Endothelial cell of umbilical vein (primary cell): ENCODE measurements around the gene CCNF. TPM values are rescaled to one million over a fixed set of nuclear protein-coding genes. Genes with fewer than 3 reads are reported as not detected.

Experiments used
- BruUV-seq: library from RNA; stranded (reverse); fragments of 400-500 nt; replicated peaks from 2 replicates; lab custom pipeline; 2021; lab: Mats Ljungman, UMichigan
- CTCF ChIA-PET: fragments of 300-600, 350-600 bp; sonication (Branson Sonifier 250); formaldehyde crosslinking; loops from one replicate; lab custom pipeline; 2021; ENCODE audit warnings: antibody characterized with exemption, inconsistent platforms; lab: Charles Lee
- POLR2A ChIA-PET: fragments of 300-600, 350-600 bp; sonication (Branson Sonifier 250); formaldehyde crosslinking; loops from one replicate; lab custom pipeline; 2021; ENCODE audit warnings: antibody characterized with exemption, inconsistent platforms; lab: Charles Lee
- DNase-seq: peaks from one replicate; pipeline ENCODE4 v3.0.0-alpha.2; 2011; ENCODE audit warnings: low read depth, low spot score
- FAIRE-seq: peaks from 2 replicates; lab custom pipeline; 2011; peaks lifted over from hg19 to GRCh38; lab: Jason Lieb, UNC
- H2AFZ ChIP-seq: 2 replicates; pipeline ENCODE4 v1.6.0; 2012; ENCODE audit warnings: low read depth, low read length, control low read depth, inconsistent platforms
- H3K27ac ChIP-seq: 2 replicates; pipeline ENCODE4 v1.5.1; 2011; ENCODE audit warnings: low read depth, mild to moderate bottlenecking, control low read depth, low read length, moderate library complexity; ENCODE audit not compliant: insufficient read depth
- H3K27me3 ChIP-seq, 2 experiments: 2 replicates each; pipeline versions ENCODE4 v1.6.0 to v1.6.1; 2011; ENCODE audit warnings: low read length in 2 of 2, mixed read lengths in 1 of 2; ENCODE audit not compliant: control insufficient read depth in 2 of 2, insufficient read depth in 2 of 2
- H3K36me3 ChIP-seq, 2 experiments: 2 replicates in 1 of 2; 3 replicates in 1 of 2; pipeline ENCODE4 v1.5.1; 2011; ENCODE audit warnings: low read length in 2 of 2, mild to moderate bottlenecking in 1 of 2, moderate library complexity in 1 of 2; ENCODE audit not compliant: control insufficient read depth in 2 of 2, insufficient read depth in 2 of 2; ENCODE audit errors: extremely low read depth in 1 of 2
- H3K4me1 ChIP-seq: 3 replicates; pipeline ENCODE4 v1.5.1; 2011; ENCODE audit warnings: mild to moderate bottlenecking, low read length; ENCODE audit not compliant: control insufficient read depth, insufficient read depth; ENCODE audit errors: extremely low read depth
- H3K4me2 ChIP-seq: 2 replicates; pipeline ENCODE4 v1.6.1; 2011; ENCODE audit warnings: low read length, control low read depth, mixed read lengths; ENCODE audit not compliant: insufficient read depth
- H3K4me3 ChIP-seq, 3 experiments: fragments of 200-600 bp in 1 of 3; sonication (generic), shearing (Covaris generic) in 1 of 3; replicated peaks in 1 of 3; 2 replicates each; pipeline ENCODE4 v1.5.1; 2011 to 2016; ENCODE audit warnings: control low read depth in 3 of 3, low read length in 3 of 3, mild to moderate bottlenecking in 2 of 3, inconsistent platforms in 1 of 3, low read depth in 1 of 3, moderate library complexity in 1 of 3; ENCODE audit not compliant: insufficient read depth in 1 of 3
- H3K79me2 ChIP-seq: 2 replicates; pipeline ENCODE4 v1.6.0; 2012; ENCODE audit warnings: low read length, inconsistent platforms; ENCODE audit not compliant: control insufficient read depth, insufficient read depth
- H3K9ac ChIP-seq: replicated peaks from 2 replicates; pipeline ENCODE3; 2011; ENCODE audit warnings: low read length, control low read depth; ENCODE audit not compliant: insufficient read depth; ENCODE audit errors: extremely low read depth
- H3K9me1 ChIP-seq: replicated peaks from 3 replicates; pipeline ENCODE4 v1.6.0; 2011; ENCODE audit warnings: mild to moderate bottlenecking, low read length; ENCODE audit not compliant: control insufficient read depth, insufficient read depth; ENCODE audit errors: extremely low read depth
- H3K9me3 ChIP-seq: replicated peaks from 2 replicates; pipeline ENCODE4 v1.5.1; 2012; ENCODE audit warnings: low read length, inconsistent platforms; ENCODE audit not compliant: control insufficient read depth, insufficient read depth
- H4K20me1 ChIP-seq: replicated peaks from 2 replicates; pipeline ENCODE3; 2011; ENCODE audit warnings: mild to moderate bottlenecking, low read length; ENCODE audit not compliant: control insufficient read depth, insufficient read depth; ENCODE audit errors: extremely low read depth
- EZH2 ChIP-seq: IDR thresholded peaks from 2 replicates; pipeline ENCODE4 v1.6.1; 2012; ENCODE audit warnings: borderline replicate concordance, low read depth, mild to moderate bottlenecking, moderate library complexity, low read length, inconsistent platforms; ENCODE audit not compliant: severe bottlenecking
- dilution Hi-C: fragments of 300-500 bp; cut with MboI; formaldehyde crosslinking; loops from one replicate; pipeline ENCODE4 v1.15.0; 2019; ENCODE audit warnings: low sequenced_read_pairs; ENCODE audit not compliant: extremely low pct_ligation_motif_present
- intact Hi-C: fragments of 100-400 bp; cut with micrococcal nuclease; formaldehyde crosslinking; loops from one replicate; pipeline ENCODE4 v1.10.0; 2022
- polyA plus RNA-seq, 4 experiments: library from polyadenylated mRNA; depleted of rRNA in 3 of 4; stranded (reverse) in 3 of 4; unstranded in 1 of 4; fragments of >200 nt; gene quantifications; 2 replicates each; pipeline versions ENCODE4 v1.2.1 to v1.2.3, GENCODE V29; 2011 to 2012; ENCODE audit warnings: missing spikeins in 1 of 4
- total RNA-seq: library from RNA; stranded (reverse); gene quantifications from 2 replicates; pipeline ENCODE4 v1.2.3, GENCODE V29; 2021
- TF ChIP-seq, protein P1 (sequence below), 2 donors: IDR thresholded peaks; 1 replicate in 1 of 2; 2 replicates in 1 of 2; pipeline ENCODE4 v1.5.1; 2011; ENCODE audit warnings: low read length in 2 of 2, mild to moderate bottlenecking in 2 of 2, moderate library complexity in 2 of 2, control low read depth in 1 of 2, inconsistent platforms in 1 of 2, low read depth in 1 of 2; ENCODE audit not compliant: insufficient read depth in 1 of 2; ENCODE audit errors: extremely low read depth in 1 of 2

Gene CCNF
- total and polyA plus RNA-seq, 2 donors (not counting 3 experiments of a cell fraction or from before 2014, with no cell fraction given) = 13.9 to 48.9 TPM

GRCh38 chr16:2500918-2501750 lies 71.9 kb downstream of the CCNF start:
- H3K4me3 ChIP-seq = peak overlapping the region in 1 of 3 experiments; percentile 20
- H3K4me1 ChIP-seq = no peaks in the 10 kb centered on the region
- no peak overlapping the region for H3K27ac ChIP-seq
- dilution Hi-C loops (no loop called here), intact Hi-C loops (loop anchor here (1.0 to 2.0 kb wide), 5 partner anchors 26 to 232 kb away; partner anchors contain the start of genes ABCA3, CCNF, RNPS1 and TBC1D24)
- no peak overlapping the region for H3K9ac ChIP-seq
- H3K9me1 ChIP-seq = no peaks in the 10 kb centered on the region
- CTCF ChIA-PET = interaction anchor here (0.5 to 2.7 kb wide), 28 partner anchors 9 to 822 kb away, joined by 3 to 25 read pairs (median 6); partner anchors contain the start of genes ABCA3, CCNF, ECI1 and NTN3
- no peaks in the 10 kb centered on the region for H3K79me2 ChIP-seq
- no peaks in the 10 kb centered on the region for H4K20me1 ChIP-seq
- H3K36me3 ChIP-seq = peaks cover 0 to 15% of the 10 kb centered on the region in 2 experiments
- no peaks in the 10 kb centered on the region for H3K9me3 ChIP-seq
- H3K4me2 ChIP-seq = no peak overlapping the region
- POLR2A ChIA-PET = no interaction called here
- no TSS peak for BruUV-seq
- FAIRE-seq (peak; percentile 90), DNase-seq (peak; percentile 84)
- no peak for TF ChIP-seq EZH2
- TF ChIP-seq, protein P1, sequence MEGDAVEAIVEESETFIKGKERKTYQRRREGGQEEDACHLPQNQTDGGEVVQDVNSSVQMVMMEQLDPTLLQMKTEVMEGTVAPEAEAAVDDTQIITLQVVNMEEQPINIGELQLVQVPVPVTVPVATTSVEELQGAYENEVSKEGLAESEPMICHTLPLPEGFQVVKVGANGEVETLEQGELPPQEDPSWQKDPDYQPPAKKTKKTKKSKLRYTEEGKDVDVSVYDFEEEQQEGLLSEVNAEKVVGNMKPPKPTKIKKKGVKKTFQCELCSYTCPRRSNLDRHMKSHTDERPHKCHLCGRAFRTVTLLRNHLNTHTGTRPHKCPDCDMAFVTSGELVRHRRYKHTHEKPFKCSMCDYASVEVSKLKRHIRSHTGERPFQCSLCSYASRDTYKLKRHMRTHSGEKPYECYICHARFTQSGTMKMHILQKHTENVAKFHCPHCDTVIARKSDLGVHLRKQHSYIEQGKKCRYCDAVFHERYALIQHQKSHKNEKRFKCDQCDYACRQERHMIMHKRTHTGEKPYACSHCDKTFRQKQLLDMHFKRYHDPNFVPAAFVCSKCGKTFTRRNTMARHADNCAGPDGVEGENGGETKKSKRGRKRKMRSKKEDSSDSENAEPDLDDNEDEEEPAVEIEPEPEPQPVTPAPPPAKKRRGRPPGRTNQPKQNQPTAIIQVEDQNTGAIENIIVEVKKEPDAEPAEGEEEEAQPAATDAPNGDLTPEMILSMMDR (IDR thresholded peaks at IDR 0.05; ENCODE audit: extremely low read depth in 1 of 2, insufficient read depth in 1 of 2, low read depth in 1 of 2, low read length in 2 of 2) = peak; percentile 96 to 99
- H2AFZ ChIP-seq = no peak overlapping the region
- no peaks in the 10 kb centered on the region for H3K27me3 ChIP-seq
